Measurements from ENCODE around the gene RNF13.

Gene RNF13

DNA sequence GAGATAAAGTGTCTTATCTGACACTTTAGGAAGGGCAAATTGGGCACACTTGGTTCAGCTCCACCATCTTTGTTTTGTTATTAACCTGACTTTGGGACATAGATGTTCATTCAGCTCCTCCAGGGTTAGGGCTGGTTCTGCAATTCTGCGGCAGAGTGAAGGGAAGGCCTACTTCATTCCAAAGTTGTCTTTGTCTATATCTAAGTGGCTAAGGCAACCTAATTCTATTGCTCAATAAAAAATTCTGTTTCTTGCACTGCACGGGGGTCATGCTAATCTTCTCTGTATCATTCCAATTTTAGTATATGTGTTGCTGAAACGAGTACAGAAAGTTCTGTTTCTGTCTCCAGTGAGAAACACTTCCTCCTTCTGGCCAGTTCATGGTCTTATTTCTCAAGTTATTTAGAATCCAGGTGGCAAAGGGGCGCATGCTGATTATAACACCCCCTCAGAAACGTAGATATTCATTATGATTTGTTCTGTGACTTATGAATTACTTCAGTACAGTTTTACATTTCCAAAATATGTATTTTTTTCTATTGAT is 104.2 kb downstream of the RNF13 start:
- TF ChIP-seq, protein P1, sequence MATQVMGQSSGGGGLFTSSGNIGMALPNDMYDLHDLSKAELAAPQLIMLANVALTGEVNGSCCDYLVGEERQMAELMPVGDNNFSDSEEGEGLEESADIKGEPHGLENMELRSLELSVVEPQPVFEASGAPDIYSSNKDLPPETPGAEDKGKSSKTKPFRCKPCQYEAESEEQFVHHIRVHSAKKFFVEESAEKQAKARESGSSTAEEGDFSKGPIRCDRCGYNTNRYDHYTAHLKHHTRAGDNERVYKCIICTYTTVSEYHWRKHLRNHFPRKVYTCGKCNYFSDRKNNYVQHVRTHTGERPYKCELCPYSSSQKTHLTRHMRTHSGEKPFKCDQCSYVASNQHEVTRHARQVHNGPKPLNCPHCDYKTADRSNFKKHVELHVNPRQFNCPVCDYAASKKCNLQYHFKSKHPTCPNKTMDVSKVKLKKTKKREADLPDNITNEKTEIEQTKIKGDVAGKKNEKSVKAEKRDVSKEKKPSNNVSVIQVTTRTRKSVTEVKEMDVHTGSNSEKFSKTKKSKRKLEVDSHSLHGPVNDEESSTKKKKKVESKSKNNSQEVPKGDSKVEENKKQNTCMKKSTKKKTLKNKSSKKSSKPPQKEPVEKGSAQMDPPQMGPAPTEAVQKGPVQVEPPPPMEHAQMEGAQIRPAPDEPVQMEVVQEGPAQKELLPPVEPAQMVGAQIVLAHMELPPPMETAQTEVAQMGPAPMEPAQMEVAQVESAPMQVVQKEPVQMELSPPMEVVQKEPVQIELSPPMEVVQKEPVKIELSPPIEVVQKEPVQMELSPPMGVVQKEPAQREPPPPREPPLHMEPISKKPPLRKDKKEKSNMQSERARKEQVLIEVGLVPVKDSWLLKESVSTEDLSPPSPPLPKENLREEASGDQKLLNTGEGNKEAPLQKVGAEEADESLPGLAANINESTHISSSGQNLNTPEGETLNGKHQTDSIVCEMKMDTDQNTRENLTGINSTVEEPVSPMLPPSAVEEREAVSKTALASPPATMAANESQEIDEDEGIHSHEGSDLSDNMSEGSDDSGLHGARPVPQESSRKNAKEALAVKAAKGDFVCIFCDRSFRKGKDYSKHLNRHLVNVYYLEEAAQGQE (IDR thresholded peaks at IDR 0.05; ENCODE audit: insufficient read depth in 1 of 2, low read depth in 2 of 2, low read length in 2 of 2): no peak

DNA sequence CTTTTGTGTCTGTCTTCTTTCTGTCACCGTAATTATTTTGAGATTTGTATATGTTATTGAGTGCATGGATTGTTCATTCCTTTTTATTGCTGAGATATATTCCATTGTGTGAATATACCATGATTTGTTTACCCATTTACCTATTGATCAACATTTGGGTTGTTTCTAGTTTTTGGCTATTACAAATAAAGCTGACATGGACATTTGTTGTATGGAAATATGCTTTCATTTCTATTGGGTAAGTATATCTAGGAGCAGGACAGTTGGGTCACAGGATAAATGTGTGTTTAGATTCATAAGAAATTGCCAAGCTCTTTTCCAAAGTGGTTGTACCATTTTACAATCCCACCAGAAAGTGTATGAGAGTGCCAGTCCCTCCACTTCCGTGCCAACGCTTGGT is 106.5 kb downstream of the RNF13 start:
- TF ChIP-seq SIN3A (IDR thresholded peaks at IDR 0.05; ENCODE audit: borderline replicate concordance, insufficient read depth, low read length) (no peak), FOXP2 (optimal IDR thresholded peaks at IDR 0.05; ENCODE audit: borderline replicate concordance, extremely low read depth, extremely low read length, insufficient read depth) (no peak)
- TF ChIP-seq, protein P1 (IDR thresholded peaks at IDR 0.05; ENCODE audit: insufficient read depth in 1 of 2, low read depth in 2 of 2, low read length in 2 of 2): no peak

DNA sequence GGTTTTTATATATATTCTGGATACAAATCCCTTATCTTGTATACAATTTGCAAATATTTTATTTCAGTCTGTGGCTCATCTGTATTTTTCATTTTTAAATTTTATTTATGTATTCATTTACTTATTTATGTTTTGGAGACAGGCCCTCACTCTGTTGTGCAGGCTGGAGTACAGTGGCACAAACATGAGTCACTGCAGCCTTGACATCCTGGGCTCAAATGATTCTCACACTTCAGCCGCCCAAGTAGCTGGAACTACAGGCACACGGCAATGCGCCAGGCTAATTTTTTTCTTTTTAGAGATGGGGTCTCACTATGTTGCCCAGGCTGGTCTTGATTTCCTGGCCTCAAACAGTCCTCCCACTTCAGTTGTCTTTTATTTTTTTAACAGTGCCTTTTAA is 107.1 kb downstream of the RNF13 start:
- no peak for TF ChIP-seq SIN3A (IDR thresholded peaks at IDR 0.05; ENCODE audit: borderline replicate concordance, insufficient read depth, low read length)
- no peak for TF ChIP-seq TAF1 (IDR thresholded peaks at IDR 0.05; ENCODE audit: borderline replicate concordance, insufficient read depth, low read length)
- TF ChIP-seq, protein P1 (IDR thresholded peaks at IDR 0.05; ENCODE audit: insufficient read depth in 1 of 2, low read depth in 2 of 2, low read length in 2 of 2): no peak
- no peak for TF ChIP-seq FOXP2 (optimal IDR thresholded peaks at IDR 0.05; ENCODE audit: borderline replicate concordance, extremely low read depth, extremely low read length, insufficient read depth)
- TF ChIP-seq POLR2AphosphoS5 (IDR thresholded peaks at IDR 0.05; ENCODE audit: low read depth, low read length): no peak

DNA sequence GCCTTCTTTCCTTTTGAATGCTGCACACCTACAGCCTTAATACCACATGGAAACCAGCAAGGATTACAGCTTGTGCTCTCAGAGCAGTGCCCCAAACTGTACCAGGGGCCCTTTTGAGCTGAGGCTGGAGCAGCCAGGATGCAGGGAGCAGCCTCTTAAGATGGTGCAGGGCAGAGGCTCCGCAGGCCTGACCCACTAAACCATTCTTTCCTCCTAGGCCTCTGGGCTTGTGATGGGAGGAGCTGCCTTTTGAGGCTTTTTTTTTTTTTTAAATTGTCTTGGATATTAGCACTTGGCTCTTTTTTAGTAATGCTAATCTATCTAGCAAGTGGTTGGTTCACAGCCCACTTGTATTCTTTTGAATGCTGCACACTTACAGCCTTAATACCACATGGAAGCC is 120.0 kb downstream of the RNF13 start:
- TF ChIP-seq POLR2AphosphoS5 (IDR thresholded peaks at IDR 0.05; ENCODE audit: low read depth, low read length): no peak
- TF ChIP-seq SIN3A (IDR thresholded peaks at IDR 0.05; ENCODE audit: borderline replicate concordance, insufficient read depth, low read length): no peak
- TF ChIP-seq, protein P1 (IDR thresholded peaks at IDR 0.05; ENCODE audit: insufficient read depth in 1 of 2, low read depth in 2 of 2, low read length in 2 of 2): no peak
- no peak for TF ChIP-seq TAF1 (IDR thresholded peaks at IDR 0.05; ENCODE audit: borderline replicate concordance, insufficient read depth, low read length)
- TF ChIP-seq FOXP2 (optimal IDR thresholded peaks at IDR 0.05; ENCODE audit: borderline replicate concordance, extremely low read depth, extremely low read length, insufficient read depth): no peak

DNA sequence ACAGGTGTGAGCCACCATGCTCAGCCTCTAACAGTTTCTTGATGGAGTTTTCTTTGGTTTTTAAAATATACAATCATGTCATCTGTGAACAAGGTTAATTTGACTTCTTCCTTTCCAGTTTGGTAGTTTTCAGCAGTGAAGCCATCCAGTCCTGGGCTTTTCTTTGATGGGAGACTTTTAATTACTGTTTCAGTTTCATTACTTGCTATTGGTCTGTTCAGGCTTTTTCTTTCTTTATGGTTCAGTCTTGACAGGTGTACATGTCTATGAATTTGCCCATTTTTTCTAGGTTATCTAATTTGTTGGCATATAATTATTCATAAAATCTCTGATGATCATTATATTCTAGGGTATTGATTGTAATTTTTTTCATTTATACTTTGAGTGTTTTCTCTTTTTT is 120.8 kb downstream of the RNF13 start:
- TF ChIP-seq SIN3A (IDR thresholded peaks at IDR 0.05; ENCODE audit: borderline replicate concordance, insufficient read depth, low read length) (no peak), POLR2AphosphoS5 (IDR thresholded peaks at IDR 0.05; ENCODE audit: low read depth, low read length) (no peak), TAF1 (IDR thresholded peaks at IDR 0.05; ENCODE audit: borderline replicate concordance, insufficient read depth, low read length) (no peak), FOXP2 (optimal IDR thresholded peaks at IDR 0.05; ENCODE audit: borderline replicate concordance, extremely low read depth, extremely low read length, insufficient read depth) (no peak)
- TF ChIP-seq, protein P1 (IDR thresholded peaks at IDR 0.05; ENCODE audit: insufficient read depth in 1 of 2, low read depth in 2 of 2, low read length in 2 of 2): no peak
